ENCODE data around the gene ARHGAP45.

Gene ARHGAP45

DNA sequence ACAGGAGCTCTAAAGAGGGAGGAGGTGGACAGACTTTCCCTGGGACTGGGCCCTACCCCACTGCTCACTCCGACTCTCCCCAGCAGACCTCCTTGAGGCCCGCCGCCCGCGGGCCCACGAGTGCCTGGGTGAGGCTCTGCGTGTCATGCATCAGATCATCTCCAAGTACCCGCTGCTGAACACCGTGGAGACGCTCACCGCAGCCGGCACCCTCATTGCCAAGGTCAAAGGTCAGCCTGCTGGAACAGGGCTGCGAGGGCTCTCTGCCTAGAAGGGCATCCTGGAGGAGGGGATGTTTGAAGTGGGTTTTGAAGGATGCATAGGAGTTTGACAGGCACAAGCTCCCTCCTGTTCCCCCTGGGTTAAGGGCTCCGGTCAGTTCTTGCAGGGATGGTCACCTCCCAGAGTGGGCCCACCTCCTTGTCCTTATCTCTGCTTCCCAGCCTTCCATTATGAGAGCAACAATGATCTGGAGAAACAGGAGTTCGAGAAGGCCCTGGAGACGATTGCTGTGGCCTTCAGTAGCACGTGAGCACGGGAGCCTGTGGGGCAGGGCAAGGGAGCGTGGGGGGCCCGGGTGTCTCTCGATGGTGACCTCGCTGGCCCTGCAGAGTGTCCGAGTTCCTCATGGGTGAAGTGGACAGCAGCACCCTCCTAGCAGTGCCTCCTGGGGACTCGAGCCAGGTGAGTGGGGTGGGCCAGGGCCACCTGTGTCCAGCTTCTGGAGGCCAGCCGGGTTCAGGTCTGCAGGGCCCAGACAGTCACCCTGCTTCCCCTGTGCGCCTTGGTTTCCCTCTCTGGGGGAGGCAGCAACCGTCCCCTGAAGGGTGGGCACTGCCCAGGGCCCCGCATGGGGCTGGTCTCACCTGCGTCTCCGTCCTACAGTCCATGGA is 6.3 kb downstream of the ARHGAP45 start:
- no peak for DNase-seq

DNA sequence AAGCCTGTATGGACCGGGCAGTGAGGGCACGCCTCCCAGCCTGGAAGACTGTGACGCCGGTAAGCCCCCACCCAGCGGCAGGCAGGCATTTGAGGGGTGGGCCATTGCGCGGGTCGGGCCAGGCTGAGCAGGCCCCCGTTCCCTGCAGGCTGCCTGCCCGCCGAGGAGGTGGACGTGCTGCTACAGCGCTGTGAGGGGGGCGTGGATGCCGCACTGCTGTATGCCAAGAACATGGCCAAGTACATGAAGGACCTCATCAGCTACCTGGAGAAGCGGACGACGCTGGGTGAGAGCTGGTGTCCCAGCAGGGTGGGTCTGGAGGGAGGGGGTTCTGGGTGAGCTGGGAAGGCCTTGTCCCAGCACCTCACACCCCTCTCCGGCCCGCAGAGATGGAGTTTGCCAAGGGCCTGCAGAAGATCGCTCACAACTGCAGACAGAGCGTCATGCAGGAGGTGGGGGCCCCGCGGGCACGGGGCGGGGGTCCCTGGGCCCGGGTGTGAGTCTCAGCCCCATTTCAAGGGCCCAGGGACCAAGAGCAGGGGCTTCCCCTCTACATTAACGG is 7.1 kb downstream of the ARHGAP45 start:
- no peak for DNase-seq

GRCh38 chr19:1074544-1075283 is 7.7 kb downstream of the ARHGAP45 start:
- peak; percentile 78 for DNase-seq

DNA sequence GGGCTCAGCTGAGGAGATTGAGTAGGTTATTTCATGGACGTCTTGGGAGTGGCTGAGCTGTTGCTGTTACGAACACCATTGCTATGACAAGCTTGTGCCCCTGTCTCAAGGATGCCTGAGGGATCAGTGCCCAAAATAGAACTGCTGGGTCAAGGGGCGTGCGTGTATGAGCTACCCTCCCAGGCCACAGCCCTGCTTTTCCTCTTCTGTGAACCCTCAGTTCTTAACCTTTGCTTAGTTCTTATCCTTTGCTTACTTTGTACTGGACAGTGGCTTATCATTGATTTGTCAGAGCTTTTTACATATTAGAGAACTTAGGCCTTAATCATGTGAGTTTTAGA is 9.0 kb downstream of the ARHGAP45 start:
- no peak for DNase-seq

GRCh38 chr19:1076951-1077350 is 10.0 kb downstream of the ARHGAP45 start:
- DNase-seq = no peak

DNA sequence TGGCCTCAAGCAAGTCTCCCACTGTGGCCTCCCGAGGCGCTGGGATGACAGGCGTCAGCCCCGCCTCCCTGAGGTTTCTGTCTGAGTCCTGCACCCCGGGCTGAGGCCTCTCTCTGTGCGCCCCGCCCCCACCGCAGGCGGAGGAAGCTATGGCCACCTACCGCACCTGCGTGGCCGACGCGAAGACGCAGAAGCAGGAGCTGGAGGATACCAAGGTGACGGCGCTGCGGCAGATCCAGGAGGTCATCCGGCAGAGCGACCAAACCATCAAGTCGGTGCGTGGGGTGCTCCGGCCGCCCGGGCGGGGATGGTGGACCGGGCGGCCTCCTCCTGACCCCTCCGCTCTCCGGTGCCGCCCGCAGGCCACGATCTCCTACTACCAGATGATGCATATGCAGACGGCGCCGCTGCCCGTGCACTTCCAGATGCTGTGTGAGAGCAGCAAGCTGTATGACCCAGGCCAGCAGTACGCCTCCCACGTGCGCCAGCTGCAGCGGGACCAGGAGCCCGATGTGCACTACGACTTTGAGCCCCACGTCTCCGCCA is 12.7 kb downstream of the ARHGAP45 start:
- no peak for DNase-seq

DNA sequence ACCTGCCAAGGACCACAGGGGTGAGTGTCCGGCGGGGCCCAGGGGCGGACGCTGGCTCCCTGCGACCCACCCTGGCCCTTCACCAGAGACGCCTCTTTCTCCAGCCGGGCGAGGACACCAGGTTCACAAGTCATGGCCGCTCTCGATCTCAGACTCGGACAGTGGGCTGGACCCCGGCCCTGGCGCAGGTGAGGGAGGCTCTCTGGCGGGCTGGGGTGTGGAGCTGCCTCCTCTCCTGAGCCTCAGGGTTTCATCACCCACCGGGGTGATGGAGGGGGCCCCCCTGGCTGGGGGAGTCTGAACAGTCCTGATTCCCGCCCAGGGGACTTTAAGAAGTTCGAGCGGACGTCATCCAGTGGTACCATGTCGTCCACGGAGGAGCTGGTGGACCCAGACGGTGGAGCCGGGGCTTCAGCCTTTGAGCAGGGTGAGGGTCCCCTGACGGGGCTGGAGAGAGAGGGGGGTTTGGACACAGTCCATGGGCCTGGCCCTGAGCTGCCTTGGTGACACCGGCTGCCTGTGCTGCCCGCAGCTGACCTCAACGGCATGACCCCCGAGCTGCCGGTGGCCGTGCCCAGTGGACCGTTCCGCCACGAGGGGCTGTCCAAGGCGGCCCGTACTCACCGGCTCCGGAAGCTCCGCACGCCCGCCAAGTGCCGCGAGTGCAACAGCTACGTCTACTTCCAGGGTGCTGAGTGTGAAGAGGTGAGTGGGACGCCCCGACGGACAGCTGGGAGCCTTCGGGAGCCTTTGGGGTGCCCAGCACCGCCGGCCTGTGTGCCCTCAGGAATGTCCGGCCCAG is 13.6 kb downstream of the ARHGAP45 start:
- DNase-seq = no peak

- no peak for DNase-seq
Measured at GRCh38 chr19:1081301-1082164, 14.6 kb downstream of the ARHGAP45 start.

DNA sequence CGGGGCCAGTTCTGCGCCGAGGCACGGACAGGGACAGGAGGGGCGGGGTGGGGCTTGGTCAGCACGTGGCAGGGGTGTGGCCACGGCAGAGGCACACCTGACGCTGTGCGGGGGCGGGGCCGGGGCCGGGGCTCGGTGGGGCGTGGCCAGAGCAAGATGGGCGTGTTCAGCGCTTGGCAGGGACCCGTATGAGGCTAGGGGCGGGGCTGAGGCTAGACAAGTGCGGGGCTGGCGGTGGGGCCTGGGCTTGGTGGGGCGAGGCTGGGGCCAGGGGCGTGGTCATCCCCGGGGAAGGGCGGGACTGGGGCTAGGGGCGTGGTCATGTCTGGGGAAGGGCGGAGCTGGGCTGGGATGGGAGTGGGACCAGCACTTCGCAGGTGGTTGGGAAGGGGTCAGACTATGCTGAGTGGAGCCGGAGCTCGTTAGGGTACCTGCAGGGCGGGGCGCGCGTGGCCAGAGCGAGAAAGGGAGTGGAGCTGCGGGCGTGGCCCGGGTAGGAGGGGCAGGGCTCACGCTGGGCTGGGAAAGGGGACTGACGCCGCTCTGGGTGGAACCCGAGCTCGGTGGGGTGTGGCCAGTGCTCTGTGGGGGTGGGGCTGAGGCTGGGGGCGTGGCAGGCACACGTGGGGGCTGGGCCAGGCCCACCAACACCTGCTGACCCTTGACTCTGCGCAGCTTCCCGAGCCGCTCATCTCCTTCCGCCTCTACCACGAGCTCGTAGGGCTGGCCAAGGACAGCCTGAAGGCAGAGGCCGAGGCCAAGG is 15.4 kb downstream of the ARHGAP45 start:
- no peak for DNase-seq

- DNase-seq = no peak
Measured at GRCh38 chr19:1082928-1083816, 16.2 kb downstream of the ARHGAP45 start.

GRCh38 chr19:1084024-1084868 is 17.3 kb downstream of the ARHGAP45 start:
- DNase-seq = no peak

DNA sequence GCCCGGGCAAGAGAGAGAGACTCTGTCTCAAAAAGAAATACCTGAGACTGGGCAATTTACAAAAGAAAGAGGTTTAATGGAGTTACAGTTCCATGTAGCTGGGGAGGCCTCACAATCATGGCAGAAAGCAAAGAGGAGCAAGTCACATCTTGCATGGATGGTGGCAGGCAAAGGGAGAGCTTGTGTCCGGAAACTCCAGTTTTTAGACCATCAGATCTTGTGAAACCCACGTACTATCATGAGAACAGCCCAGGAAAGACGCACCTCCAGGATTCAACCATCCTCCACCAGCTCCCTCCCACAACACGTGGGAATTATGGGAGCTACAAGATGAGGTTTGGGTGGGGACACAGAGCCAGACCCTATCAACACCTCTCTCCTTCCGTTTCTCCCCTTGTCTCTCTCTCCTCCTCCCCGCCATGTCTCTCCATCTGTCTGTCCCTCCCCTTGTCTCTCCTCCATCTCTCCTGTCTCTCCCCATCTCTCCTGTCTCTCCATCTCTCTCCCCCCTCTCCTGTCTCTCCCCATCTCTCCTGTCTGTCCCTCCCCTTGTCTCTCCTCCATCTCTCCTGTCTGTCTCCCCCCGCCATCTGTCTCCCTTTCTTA is 18.2 kb downstream of the ARHGAP45 start:
- DNase-seq = no peak

- DNase-seq = no peak
Measured at GRCh38 chr19:1085676-1086442, 18.9 kb downstream of the ARHGAP45 start.

GRCh38 chr19:1086613-1087012 is 19.6 kb downstream of the ARHGAP45 start:
- DNase-seq = no peak

- no peak for DNase-seq
Measured at GRCh38 chr19:1087813-1088415, 20.9 kb downstream of the ARHGAP45 start.

DNA sequence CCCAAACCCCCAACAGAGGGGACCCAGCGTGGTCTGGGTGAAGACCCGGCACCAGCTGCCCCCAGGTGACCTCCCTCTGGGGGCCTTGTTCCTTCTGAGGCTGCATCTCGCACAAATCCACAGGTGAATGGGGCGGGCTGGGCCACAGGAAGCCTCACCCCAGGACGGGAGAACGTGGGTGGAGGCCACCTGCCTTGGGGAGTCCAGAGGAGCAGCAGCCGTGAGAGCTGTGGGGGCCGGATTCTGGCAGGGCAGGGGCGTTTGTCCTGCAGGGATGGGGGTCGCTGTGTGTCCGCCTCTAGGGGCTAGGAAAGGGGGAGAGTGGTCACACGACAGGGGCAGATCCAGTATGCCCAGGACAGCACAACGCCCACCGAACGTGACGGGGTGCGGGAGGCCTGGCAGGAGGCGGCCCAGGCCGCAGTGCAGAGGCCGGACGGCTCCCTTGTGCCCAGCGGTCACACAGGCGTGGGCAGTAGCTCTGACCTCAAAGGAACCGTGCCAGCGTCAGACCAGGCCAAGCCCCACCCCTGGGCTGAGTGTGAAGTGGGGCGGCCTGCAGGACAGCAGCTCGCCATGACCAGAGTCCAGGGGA is 21.5 kb downstream of the ARHGAP45 start:
- DNase-seq = no peak
